Activated CD4-positive, alpha-beta T cell treated with anti-CD3 and anti-CD28 coated beads, Interleukin-10, Interleukin-2, amounts not matched to agents 100 ng/mL and 50 ng/mL, durations not matched to agents 16 hours and 8 hours (primary cell): ENCODE data around the gene AUTS2.

Source experiments
- DNase-seq: peaks from one replicate; pipeline ENCODE4 v3.0.0-alpha.2; 2020

The AUTS2 gene

DNA sequence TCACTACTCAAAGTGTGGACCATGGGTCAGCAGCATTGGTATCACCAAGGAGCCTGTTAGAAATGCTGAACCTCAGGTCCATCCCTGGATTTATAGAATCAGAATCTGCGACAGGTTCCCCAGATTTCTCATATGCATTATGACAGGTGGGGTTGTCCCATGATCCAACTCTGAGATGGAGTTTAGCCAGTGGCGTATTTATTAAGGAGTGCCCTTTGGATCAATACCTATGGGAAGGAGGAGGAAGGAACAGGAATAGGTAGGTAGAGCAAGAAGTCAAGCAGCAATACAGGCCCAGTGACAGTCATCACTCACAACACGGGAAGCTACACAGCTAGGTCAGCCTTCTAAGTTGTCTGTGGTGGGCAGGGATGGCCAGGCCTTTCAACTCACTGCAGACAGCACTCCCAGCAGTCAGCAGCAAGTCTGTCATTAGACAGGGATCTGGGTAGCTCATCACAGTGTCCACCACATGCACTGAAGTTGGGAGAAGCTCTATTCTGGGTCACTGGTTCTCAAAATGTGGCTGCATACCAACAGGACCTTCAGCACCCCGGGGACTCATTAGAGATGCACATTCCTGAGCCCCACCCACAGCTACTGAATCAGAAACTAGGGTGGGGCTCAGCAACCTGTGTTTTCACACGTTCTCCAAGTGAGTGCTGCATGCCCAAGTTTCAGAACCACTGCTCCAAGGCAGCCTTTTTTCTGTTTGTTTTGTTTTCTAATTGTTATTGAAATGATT is 1001.3 kb downstream of the AUTS2 start:
- DNase-seq, result no peak

DNA sequence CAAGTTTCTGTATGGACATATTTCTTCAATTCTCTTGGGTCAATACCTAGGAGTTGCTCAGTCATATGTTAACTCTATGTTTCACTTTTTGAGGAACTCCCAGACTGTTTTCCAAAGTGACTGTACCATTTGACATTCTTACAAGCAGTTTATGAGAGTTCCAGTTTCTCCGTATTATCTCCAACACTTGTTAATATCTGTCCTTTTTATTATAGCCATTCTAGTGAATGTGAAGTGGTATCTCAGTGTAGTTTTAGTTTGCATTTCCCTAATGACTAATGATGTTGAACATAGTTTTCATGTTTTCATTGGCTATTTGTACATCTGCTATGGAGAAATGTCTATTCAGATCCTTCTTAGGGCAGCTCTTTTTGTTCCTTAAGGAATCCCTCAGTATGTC is 1002.7 kb downstream of the AUTS2 start:
- DNase-seq, result no peak

DNA sequence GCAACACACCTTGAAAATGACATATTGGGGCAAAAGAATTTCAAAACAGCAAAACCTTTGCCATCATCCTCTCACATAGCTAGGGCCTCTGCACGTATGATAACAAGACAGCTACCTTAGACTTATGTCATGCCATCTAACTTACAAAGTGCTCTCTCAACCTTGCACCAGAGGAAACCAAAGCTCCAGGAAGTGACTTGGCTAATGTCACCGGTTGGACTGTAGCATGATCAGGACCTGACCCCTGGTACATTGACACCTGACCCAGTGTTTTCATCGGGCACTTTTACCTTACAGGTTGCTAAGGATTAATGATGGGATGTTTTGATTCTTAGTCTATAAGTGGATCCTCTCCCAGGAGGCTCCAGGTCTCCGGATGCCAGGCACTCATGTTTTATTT is 1003.8 kb downstream of the AUTS2 start:
- DNase-seq, result no peak

DNA sequence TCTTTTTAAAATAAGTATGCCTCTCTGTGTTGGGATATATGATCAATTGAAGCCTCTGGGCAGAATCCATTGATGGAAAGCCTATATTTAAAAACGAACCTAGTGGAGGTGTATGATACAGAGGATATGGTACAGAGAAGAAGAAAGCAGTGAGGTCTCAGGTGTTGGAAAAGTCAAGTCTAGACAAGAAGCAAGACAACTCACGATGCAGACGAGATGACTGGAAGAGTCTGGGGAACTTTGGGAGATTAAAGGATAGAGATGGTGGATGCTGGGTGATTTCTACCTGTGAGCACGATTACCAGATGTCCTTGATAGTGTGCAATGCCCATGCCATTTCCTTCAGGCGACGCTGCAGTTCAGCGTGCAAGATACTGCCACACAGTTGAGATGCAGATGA is 1009.0 kb downstream of the AUTS2 start:
- no peak for DNase-seq

DNA sequence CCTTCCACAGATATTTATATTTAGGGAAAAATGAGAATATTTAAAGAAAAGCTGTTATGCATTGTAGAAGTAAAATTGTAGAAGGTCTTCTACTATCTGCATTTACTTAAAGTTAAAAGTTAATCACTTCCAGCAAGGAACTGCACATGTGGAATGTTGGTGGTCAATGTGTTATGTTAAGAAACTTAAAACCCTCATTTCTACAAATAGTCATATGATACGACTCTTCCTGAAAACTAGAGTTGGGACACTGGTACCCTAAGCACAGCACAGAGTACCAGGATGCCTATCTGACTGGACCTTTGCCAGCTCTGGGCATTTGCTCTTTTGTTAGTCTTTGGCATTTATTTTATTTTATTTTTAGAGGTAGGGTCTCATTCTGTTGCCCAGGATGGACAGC is 1009.5 kb downstream of the AUTS2 start:
- no peak for DNase-seq

DNA sequence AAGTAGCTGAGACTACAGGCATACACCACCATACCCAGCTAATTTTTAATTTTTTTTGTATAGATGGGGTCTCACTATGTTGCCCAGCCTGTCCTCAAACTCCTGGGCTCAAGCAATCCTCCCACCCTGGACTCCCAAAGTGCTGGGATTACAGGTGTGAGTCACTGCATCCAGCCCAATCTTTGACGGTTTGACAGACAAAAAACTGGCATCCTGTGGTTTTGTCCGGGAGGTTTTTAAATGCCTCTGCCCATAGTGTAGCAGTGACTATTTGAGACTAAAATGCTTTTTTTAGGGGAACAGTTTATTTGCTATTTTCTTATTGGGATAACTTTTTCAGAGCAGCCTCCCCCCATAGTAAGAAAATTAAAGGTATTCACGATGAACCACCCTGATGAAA is 1010.0 kb downstream of the AUTS2 start:
- DNase-seq, result no peak

DNA sequence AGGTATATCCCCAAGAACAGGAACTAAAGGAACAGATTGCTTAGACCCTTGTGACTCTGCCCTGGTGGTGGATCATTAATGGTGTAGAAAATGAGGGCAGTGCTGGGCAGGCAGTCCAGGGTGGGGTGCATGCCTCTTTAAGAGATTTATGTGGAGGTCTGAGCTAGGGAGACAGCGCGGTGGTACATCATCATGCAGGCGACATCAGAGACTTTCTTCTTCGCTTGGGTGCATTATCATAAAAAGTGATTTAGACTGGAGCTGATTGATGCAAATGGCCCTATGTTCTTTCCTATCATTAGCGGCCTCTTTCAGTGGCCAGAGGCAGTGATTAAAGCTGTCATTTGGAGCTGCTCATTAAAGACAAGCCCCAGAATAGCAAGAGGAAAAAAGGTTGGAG is 1014.5 kb downstream of the AUTS2 start:
- DNase-seq, result no peak

DNA sequence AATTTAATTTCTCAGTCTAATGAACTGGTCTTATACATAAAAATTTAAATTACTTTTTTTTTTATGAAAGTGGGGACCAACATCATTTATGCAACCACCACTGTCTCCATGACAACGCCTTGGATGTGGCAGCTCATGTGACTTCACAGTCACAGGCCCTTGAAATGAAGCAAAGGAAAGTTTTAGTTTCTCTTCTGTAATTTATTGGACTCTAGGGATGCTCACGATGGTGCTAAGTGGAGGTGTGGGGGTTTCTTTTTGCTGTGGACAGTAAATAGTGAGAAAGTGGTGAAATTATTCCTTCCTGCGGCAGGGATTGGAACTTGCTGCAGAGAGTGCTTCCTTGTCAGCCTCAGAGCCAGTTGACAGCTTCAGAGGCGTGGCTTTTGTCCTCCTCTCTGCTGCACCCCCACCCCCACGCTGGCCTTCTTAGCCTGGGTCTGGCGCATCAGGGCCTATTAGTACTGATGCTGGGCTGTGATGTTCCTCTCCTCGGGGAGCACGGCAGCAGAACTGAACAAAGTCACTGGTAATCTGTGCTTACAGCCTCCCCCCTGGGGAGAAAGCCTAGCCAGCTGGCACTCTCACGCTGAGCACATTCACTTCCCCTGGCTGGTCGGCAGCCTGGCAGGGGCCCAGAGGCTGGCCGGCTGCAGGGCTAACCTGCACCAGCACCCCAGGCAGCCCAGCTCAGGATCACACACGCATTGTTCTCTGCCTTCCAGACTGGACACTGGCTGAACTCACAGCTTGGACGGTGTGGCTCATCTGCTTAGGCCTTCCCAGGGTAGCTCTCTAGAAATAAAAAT is 1016.2 kb downstream of the AUTS2 start:
- DNase-seq, result no peak

DNA sequence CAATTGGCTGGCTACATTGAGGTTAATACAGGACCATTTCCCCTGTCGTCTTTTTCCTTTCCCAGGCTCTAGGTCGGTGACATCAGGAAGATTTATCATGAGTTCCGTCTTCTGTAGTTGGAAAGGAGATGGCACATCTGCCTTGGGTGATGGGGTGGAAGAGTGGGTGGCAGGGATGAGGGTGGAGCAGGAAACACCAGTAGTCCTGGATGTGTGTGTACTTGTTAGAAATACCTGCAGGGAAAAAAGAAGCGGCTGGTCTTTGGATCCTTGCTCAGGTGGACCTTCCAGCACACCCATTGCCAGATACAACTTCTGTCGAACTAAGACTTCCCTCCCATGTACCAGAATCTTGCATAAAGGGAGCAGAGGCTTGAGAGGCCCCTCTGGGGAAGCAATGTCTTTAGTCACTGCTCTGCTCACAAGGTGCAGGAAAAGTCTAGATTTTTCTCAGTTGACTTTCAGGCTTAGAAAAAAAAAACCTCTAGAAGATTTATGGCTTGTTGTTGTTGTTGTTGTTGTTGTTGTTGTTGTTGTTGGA is 1016.9 kb downstream of the AUTS2 start:
- no peak for DNase-seq

DNA sequence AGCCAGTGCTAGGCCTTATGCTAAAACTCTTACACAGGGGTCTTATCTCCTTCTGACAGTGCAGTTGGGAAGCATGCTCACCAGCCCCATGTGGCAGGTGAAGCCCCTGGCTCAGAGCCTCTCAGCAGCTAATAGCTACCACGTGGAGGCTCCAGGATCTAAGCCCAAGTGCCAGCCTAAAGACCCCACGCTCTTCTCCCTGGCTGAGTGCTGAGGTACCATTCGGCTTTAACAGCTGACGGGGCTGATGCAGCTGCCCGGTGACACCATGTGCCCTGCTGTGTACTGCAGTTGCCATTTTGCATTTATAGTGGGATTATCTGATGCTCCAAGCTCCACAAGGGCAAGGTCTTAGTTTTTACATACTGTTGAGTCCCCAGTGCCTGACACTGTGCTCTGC is 1017.9 kb downstream of the AUTS2 start:
- DNase-seq, result no peak

DNA sequence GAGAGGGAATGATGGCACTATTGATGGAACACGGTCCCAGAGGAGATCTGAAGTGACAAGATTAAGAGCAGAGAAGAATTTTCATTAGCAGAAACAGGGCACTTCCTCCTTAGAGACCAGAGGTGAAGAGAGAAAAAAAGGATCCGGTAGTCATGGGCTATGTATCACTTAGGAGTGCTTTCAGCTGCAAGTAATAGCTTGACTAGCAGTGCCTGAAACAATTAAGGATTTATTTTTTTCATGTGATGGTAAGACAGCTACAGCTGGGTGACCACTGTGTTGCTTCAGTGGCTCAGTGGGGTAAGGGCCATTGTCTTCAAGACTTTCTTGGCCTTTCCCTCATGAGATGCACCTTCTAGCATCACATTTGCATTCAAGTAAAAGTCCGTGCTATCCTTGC is 1018.5 kb downstream of the AUTS2 start:
- no peak for DNase-seq

DNA sequence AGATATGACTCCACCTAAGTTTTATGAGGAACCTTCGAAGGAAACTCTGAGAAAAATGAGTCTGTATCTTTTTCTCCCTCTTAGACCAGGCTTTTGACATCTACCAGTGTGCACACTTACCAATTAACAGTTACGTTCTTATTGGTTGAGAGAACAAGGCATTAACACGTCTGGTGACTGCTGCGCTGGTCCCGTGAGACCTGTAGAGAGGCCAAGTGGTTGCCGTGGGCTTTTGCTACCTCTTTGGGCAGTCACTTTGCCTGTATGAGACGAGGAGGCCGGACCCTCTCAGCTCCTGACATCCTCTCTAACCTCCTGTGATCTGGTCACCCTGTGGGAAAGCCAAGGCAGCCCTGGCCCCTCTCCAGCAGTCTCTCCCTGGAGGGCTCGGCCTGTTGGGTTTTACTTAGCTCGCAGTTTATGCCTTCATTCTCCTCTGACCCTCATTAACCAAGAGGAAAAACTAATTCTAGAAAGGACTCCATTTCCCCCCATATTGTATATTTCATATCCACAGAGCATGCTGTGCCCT is 1019.8 kb downstream of the AUTS2 start:
- no peak for DNase-seq

DNA sequence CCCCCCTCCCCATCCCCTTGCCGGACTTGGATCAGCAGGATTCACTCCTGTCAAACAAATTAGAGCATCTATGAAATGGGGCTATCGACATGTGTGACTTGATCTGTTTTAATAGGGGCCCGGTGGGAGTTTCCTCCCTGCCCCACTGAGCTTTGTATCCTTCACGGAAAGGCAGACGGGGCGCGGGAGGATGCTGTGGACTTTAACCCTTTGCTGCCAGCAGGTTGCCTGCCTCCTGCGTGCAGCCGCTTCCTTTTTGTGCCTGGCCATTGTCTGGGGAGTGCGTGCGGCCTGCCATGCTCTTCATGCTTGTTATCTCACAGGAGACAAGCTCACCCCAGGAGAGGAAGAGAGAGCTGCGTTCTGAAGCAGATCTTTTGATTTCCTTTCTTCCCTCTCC is 1020.9 kb downstream of the AUTS2 start:
- DNase-seq, result no peak

DNA sequence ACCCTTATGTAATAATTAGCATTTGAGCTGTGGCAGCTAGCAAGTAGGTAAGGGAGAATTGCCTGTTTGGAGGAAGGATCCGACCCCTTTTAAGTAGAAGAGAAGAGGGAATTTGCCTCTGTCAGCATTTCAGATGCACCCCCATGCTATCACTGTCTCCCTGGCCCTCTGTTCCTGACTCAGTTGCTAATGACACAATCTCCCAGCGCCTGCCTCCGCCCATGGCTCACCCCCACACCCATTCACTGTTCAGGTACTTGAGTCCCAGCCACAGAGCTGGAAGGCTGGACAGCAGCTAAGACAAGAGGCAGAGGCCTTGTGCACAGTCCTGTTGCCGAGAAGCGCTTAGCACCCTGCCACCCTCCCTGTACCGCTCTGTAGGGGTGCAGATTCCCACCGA is 1021.4 kb downstream of the AUTS2 start:
- DNase-seq, result no peak

DNA sequence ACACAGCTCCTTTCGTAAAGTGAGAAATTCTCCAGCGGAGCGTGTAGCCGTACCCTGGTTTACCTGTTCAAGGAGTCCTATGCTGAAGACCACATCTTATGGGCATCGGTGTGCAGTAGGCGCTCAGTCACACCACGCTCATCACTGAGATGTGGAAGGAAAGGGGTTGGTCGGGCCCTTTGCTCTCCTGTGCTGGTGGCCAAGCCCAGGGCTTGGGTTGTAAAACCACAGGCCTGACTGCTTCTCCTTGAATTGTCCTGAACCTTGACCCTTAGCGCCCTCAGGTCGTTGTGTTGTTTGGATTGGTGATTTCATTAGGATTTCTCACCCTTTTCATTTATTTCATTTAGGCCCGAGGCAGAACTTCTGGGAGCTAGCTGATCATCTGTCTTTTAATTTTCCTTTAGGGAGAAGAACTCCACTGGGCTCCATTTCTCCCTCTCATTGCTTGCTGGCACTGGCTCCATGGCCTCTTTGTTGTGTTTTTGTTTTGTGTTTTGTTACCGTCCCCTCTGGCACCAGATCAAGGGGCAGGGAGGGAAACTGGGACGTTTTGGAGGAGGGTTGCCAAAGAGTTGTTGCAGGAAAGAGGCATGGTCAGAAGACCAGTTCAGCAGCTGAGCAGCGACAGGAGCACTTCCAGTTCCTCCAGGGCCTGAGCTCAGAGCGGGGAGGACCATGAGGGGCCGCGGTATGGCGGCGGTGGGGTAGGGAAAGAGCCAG is 1022.2 kb downstream of the AUTS2 start:
- no peak for DNase-seq

DNA sequence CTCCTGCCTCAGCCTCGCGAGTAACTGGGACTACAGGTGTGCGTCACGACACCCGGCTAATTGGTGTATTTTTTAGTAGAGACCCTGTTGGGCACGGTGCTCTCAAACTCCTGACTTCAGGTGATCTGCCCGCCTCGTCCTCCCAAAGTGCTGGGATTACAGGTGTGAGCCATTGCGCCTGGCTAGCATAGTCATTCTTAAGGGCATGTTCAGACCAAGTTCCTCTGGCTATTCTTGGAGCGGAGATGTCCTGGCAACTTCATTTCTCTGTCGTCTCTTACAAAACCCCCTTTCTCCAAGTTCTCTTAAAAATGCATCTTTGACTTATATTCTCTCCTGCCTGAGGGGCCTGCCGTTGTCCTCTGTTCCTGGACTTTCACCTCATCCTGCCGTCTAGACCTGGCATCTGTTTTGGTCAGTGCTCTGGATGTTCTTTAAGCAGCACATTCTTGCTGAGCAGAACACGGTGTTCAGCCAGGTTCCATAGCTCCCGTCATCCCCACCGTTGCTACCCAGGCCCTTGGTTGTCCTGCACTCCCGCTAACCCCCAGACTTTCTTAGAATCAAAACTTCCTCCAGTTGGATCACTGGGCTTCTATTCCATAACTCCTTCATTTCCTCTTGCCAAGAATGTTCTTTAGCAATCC is 1023.8 kb downstream of the AUTS2 start:
- no peak for DNase-seq

DNA sequence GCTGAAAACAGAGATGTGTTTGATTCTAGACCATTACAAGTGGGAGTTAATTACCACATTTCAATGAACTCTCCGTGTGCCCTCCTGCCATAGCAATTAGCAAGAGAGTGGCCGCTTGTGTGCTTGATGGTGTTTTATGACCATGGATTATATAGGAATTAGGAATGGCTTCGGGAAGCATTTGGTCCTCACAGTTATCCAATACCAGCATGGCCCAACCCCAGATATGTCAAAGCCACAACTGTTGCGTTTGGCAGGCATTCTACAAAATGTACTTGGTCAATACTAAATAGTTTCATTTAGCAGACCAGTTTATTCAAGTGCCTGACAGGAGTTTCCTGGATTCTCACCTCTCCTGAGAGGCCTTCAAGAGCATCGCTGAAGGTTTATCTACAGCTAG is 1024.7 kb downstream of the AUTS2 start:
- no peak for DNase-seq

DNA sequence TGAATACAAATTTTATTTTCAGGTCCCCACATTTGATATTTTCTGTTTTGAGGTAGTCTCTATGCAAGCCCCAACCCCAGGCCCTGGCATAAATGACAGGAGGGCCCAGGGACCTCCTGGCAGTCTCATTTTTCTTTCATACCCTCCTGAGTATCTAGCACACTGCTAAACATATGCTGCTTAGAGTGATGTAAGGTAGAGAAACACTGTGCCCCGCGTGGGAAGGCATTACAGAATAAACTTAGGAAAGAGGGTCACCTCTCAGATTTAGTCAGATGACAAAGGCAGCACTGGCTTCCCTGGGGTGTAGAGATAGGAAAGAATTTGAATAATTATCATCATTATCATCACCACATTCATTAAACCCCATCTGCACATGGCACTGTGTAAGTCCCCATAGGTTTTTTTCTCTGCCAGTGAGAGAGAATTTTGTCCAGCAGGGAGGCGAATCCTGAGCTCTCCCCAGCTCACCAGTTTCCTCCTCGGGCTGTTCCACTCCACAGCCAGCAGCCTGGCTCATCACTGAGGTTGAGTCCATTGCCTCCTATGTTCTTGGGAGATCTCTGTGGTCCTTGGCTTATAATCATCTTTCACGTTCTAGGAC is 1026.3 kb downstream of the AUTS2 start:
- no peak for DNase-seq

DNA sequence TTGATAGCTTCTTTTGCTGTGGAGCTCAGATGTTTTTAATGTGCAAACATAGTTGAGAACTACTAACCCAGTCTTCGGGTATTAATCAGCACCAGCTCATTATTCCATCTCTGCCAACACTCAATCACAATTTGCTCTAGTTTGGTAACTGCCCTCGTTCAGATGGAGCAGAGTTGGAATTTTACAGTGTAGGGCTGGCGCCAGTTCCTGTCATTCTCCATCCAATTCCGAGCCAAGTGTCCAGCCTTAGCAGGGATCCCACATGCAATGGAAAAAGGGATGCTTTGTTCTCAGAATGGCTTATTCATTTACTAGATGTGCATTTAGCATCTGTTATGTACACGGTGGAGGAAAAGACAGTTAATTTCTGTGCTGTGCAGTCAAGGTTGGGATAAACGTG is 1029.2 kb downstream of the AUTS2 start:
- DNase-seq, result no peak

DNA sequence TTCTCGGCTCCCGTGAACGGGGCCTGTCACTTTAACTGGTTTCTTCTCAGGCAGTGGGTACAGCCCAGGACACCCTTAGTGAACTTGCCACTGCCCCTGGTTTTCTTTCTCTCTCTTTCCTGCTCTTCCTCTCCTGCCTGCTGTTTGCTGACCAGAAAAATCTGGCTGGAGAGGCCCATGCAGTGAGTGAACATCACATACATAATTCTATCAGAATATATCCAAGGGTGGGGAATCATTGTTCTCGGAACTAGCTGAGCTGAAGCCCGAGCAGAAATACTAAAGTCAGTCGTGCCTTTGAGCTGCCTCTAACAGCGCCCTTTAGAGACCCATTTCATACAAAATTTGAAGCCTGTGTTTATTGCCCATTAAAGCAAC is 1032.2 kb downstream of the AUTS2 start:
- no peak for DNase-seq

DNA sequence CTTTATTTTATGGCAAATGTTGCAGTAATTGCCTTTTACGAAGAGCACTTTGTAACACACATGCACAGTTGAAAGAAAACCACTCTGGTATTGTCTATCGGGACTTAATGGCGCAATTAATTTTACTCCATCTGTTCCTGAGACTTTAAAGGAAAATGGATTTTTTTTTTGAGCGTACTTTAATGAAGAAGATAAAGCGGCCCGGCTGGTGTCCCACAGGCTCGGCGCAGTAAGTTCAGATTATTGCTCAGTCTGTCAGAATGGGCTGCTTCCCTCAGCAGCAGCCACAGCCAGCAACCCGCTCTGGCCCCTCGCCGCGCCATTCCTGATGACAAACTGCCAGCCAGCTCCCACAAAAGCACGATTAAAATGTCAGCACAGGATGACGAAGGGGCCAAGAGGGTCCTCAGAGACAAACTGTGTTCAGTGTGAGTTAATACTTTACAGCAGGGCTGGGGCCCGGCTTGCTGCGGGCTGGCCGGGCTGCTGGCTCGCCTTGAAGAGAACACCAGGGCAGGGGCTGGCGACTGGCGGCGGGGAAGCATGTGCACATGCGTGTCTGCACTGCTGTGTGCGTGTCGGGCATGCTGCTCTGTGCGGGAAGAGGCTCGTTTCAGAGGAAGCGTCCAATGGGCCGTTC is 1032.7 kb downstream of the AUTS2 start:
- DNase-seq, result no peak

DNA sequence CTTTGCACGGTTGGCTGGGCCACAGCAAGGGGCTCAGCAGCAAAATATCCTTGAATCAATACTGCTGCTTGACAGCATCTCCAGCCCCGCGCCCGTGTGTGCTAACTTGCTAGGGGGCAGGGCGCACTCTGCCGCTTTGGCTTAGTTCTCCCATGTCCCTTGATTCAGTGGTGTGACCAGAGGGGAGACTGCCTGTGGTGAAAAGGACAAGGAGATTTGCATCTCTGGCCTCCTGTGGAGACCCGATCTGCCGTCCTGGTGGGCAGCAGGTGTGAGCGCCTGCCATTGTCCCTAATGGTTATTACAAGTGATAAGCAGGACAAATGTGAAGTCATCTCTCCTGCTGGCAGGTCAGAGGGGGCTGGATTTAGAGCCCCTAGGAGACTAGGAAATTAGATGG is 1033.4 kb downstream of the AUTS2 start:
- no peak for DNase-seq
